Ascending aorta (tissue), 2 donors: ENCODE results near the gene CD47. TPM values are rescaled to one million over a fixed set of nuclear protein-coding genes. Genes with fewer than 3 reads are reported as not detected.

Experiments used
- DNase-seq, 2 donors: peaks; one replicate each; pipeline ENCODE4 v3.0.0-alpha.2; 2019; ENCODE audit warnings: low spot score in 2 of 2
- H3K27ac ChIP-seq, 2 donors: fragments of 200-600 bp; sonication (generic); one replicate each; pipeline ENCODE4 v1.5.1; 2016 to 2017; ENCODE audit warnings: mild to moderate bottlenecking in 1 of 2
- H3K27me3 ChIP-seq: fragments of 200-600 bp; sonication (generic); one replicate; pipeline ENCODE4 v1.5.1; 2017
- H3K36me3 ChIP-seq, 2 donors: fragments of 200-600 bp; sonication (generic); one replicate each; pipeline ENCODE4 v1.5.1; 2016
- H3K4me1 ChIP-seq, 2 donors: fragments of 200-600 bp; sonication (generic); one replicate each; pipeline ENCODE4 v1.5.1; 2016 to 2017; ENCODE audit warnings: mild to moderate bottlenecking in 1 of 2
- H3K4me3 ChIP-seq, 2 donors: fragments of 200-600 bp; sonication (generic); one replicate each; pipeline ENCODE4 v1.5.1; 2016 to 2017; ENCODE audit warnings: mild to moderate bottlenecking in 1 of 2
- H3K9me3 ChIP-seq, 2 donors: fragments of 200-600 bp; sonication (generic); one replicate each; pipeline ENCODE4 v1.5.1; 2016
- intact Hi-C: fragments of 100-400 bp; cut with DNase I; formaldehyde crosslinking; loops from one replicate; pipeline ENCODE4 v1.15.1; 2023
- total RNA-seq: library from RNA; depleted of rRNA; stranded (reverse); fragments of >200 nt; gene quantifications from one replicate; pipeline ENCODE4 v1.1.0, GENCODE V29; 2016
- TF ChIP-seq, protein P1 (sequence below), 3 experiments: fragments of 200-600 bp in 2 of 3; fragments of 450-650 bp in 1 of 3; sonication (generic) in 2 of 3; IDR thresholded peaks; one replicate each; pipeline ENCODE4 v1.5.1; 2016 to 2019; ENCODE audit warnings: antibody characterized with exemption in 3 of 3, mild to moderate bottlenecking in 1 of 3, moderate library complexity in 1 of 3

The CD47 gene
- total RNA-seq, 1 donor from 2014 or later = 24.5 TPM

DNA sequence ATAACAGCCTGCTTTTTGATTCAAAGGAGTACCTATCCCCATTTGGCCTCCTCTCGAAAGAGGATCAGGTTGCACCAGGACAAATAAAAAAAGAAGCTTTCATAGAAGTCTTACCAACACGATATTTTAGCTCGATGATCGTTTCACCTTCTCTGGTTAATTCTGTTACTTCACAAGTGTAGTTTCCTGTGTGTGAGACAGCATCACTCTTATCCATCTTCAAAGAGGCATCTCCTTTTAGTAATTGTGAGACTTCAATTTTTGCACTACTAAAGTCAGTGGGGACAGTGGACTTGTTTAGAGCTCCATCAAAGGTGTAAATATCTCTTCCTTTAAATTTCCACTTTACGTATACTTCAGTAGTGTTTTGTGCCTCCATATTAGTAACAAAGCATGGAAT, 11.0 kb downstream of the CD47 start:
- Histone ChIP-seq H3K9me3 (no peaks in the 10 kb centered on the region), H3K27me3 (no peaks in the 10 kb centered on the region), H3K4me1 (peaks cover 0 to 14% of the 10 kb centered on the region in 2 donors), H3K36me3 (no peaks in the 10 kb centered on the region), H3K4me3 (no peak overlapping the region), H3K27ac (no peak overlapping the region)
- no peak for DNase-seq
- intact Hi-C loops = no loop called here
- TF ChIP-seq, protein P1, sequence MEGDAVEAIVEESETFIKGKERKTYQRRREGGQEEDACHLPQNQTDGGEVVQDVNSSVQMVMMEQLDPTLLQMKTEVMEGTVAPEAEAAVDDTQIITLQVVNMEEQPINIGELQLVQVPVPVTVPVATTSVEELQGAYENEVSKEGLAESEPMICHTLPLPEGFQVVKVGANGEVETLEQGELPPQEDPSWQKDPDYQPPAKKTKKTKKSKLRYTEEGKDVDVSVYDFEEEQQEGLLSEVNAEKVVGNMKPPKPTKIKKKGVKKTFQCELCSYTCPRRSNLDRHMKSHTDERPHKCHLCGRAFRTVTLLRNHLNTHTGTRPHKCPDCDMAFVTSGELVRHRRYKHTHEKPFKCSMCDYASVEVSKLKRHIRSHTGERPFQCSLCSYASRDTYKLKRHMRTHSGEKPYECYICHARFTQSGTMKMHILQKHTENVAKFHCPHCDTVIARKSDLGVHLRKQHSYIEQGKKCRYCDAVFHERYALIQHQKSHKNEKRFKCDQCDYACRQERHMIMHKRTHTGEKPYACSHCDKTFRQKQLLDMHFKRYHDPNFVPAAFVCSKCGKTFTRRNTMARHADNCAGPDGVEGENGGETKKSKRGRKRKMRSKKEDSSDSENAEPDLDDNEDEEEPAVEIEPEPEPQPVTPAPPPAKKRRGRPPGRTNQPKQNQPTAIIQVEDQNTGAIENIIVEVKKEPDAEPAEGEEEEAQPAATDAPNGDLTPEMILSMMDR (IDR thresholded peaks at IDR 0.05) = no peak

DNA sequence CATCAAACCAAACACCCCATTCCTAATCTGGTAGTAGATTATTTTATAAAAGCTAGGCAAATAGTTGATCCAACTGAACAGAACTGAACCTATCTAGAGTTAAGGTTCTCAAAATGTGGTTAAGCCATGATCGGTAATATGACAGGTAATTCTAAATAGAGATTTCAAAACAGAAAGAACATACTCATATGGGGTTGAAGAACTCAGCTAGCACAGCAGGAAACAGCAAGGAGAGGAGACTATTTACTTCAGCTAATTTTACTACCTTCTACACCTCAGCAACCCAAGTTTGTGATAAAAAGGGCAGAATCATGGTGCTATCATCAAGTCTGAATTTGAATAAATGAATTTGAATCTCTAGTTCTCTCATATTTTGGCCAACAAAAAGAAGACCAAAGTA, 11.8 kb downstream of the CD47 start:
- Histone ChIP-seq H3K4me1 (peaks cover 0 to 9% of the 10 kb centered on the region in 2 donors), H3K27ac (no peak overlapping the region), H3K36me3 (no peaks in the 10 kb centered on the region), H3K27me3 (no peaks in the 10 kb centered on the region), H3K9me3 (no peaks in the 10 kb centered on the region), H3K4me3 (no peak overlapping the region)
- no peak for DNase-seq
- intact Hi-C loops = no loop called here
- TF ChIP-seq, protein P1 (IDR thresholded peaks at IDR 0.05) = no peak

DNA sequence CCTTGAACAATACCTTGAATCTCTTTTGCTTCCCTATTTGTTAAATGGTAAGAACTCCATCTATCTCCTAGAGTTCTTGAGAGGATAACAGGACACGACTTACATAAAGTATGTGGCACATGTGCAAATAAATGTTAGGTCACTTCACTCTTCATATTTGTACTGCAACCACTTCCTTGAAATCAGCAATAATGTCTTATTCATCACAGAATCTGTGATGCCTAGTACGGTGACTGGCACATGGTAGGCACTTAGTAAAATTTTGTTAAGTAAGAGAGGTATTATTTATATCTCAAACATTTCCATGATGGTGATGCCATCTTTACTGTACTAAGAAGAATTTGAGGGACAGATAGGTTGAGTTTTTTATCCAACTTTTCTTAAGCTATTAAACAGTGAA, 14.3 kb downstream of the CD47 start:
- Histone ChIP-seq H3K27me3 (no peaks in the 10 kb centered on the region), H3K4me3 (no peak overlapping the region), H3K9me3 (no peaks in the 10 kb centered on the region), H3K4me1 (peaks cover 0 to 2% of the 10 kb centered on the region in 2 donors), H3K27ac (no peak overlapping the region), H3K36me3 (no peaks in the 10 kb centered on the region)
- intact Hi-C loops = no loop called here
- TF ChIP-seq, protein P1 (IDR thresholded peaks at IDR 0.05) = no peak
- DNase-seq = no peak

DNA sequence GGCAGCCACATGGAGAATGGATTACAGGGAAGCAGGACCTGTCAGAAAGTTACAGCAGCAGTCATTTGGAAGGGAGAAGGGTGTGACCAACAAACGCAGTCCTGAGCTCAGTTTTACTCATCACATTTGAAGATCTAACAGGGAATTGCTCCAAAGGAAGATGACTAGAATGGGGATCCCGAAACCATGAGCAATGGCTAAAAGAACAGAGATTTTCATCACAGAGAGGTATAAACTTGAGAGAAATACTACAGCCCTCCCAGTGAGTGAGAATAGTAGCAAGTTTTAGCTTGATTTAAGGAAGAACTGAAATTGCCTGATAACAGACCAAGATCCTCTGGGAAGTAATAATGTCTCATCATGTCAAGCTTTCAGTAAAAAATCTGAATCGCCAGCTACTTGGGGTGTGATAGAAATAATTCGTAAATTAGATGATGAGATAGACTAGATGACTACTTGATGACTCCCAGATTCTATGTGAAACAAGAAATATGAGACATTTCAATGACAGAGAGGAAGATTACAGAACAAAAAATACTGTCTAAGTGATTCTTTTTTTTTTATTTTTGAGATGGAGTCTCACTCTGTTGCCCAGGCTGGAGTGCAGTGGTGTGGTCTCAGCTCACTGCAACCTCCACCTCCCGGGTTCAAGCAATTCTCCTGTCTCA, 16.9 kb downstream of the CD47 start:
- H3K27me3 ChIP-seq = no peaks in the 10 kb centered on the region
- TF ChIP-seq, protein P1 (IDR thresholded peaks at IDR 0.05) = no peak
- H3K4me3 ChIP-seq = no peak overlapping the region
- peaks cover 0 to 2% of the 10 kb centered on the region in 2 donors for H3K4me1 ChIP-seq
- H3K27ac ChIP-seq = no peak overlapping the region
- intact Hi-C loops = no loop called here
- H3K9me3 ChIP-seq = no peaks in the 10 kb centered on the region
- DNase-seq = no peak
- no peaks in the 10 kb centered on the region for H3K36me3 ChIP-seq

DNA sequence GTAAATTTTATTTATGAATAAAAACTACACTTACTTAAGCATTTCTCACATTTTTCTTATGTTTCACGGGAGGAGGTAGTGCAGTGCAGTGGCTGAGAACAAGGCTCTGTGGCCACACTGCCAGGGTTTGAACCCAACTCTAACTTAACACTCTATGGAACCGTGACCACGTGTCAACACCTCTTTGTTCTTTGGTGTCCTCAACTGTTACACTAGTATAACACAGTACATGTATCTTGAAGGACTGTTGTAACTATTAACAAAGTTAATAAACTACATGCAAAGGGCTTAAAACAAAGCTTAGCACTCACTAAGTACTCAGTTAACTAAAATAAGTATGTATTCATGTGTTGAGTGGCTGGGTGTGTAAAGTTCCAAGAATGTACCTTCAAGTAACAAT, 19.5 kb downstream of the CD47 start:
- DNase-seq = no peak
- peaks cover 0 to 18% of the 10 kb centered on the region in 2 donors for H3K4me1 ChIP-seq
- no peaks in the 10 kb centered on the region for H3K36me3 ChIP-seq
- intact Hi-C loops = no loop called here
- no peak overlapping the region for H3K27ac ChIP-seq
- H3K9me3 ChIP-seq = no peaks in the 10 kb centered on the region
- no peak overlapping the region for H3K4me3 ChIP-seq
- H3K27me3 ChIP-seq = no peaks in the 10 kb centered on the region
- TF ChIP-seq, protein P1 (IDR thresholded peaks at IDR 0.05) = no peak

DNA sequence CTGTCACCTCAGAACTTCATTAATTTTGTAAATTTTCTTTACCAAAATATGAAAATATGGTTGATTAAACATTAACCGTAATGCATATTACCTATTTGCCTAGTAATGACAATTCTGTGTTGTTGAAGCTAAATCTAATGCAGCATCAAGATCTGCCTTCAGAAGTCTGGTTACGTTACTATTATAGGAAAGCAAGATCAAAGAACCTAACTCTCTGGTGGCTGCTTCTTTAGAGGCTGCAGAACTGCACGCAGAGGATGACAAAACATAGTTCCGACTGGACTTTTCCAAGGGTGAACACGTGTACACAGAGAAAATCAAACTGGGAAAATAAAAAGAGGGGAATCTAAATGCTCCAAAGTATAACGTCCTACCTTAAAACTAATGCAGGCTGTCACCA, 20.5 kb downstream of the CD47 start:
- Histone ChIP-seq H3K27ac (no peak overlapping the region), H3K4me1 (peaks cover 0 to 18% of the 10 kb centered on the region in 2 donors), H3K4me3 (no peak overlapping the region), H3K36me3 (no peaks in the 10 kb centered on the region), H3K27me3 (no peaks in the 10 kb centered on the region), H3K9me3 (no peaks in the 10 kb centered on the region)
- no peak for DNase-seq
- TF ChIP-seq, protein P1 (IDR thresholded peaks at IDR 0.05) = no peak
- intact Hi-C loops = no loop called here
